Transverse colon (tissue), 4 donors: ENCODE results near the gene PRSS56. TPM values are rescaled to one million over a fixed set of nuclear protein-coding genes. Genes with fewer than 3 reads are reported as not detected.

ENCODE experiments used
- DNase-seq: peaks from one replicate; pipeline ENCODE4 v3.0.0-alpha.2; 2019
- H3K27ac ChIP-seq, 4 donors: fragments of 200-600 bp; sonication (generic); 2 replicates each; pipeline ENCODE4 v1.5.1; 2016 to 2018; ENCODE audit warnings: inconsistent platforms in 4 of 4
- H3K27me3 ChIP-seq: fragments of 200-600 bp; sonication (generic); 2 replicates; pipeline ENCODE4 v1.5.1; 2017; ENCODE audit warnings: inconsistent platforms
- H3K36me3 ChIP-seq, 4 donors: fragments of 200-600 bp; sonication (generic); 2 replicates each; pipeline ENCODE4 v1.5.1; 2017 to 2019; ENCODE audit warnings: inconsistent platforms in 4 of 4
- H3K4me1 ChIP-seq, 4 donors: fragments of 200-600 bp; sonication (generic); 2 replicates each; pipeline ENCODE4 v1.5.1; 2017 to 2020; ENCODE audit warnings: inconsistent platforms in 4 of 4
- H3K4me3 ChIP-seq, 4 donors: fragments of 200-600 bp; sonication (generic); 1 replicate in 1 of 4; 2 replicates in 3 of 4; pipeline versions ENCODE4 v1.5.1 to v1.6.1; 2017 to 2019; ENCODE audit warnings: inconsistent platforms in 4 of 4
- H3K9me3 ChIP-seq, 2 donors: fragments of 200-600 bp; sonication (generic); 2 replicates each; pipeline ENCODE4 v1.5.1; 2017 to 2019; ENCODE audit warnings: inconsistent platforms in 2 of 2
- CTCF ChIP-seq, 5 experiments: fragments of 200-600 bp in 3 of 5; fragments of 450-650 bp in 2 of 5; sonication (generic) in 3 of 5; IDR thresholded peaks; 1 replicate in 2 of 5; 2 replicates in 3 of 5; pipeline ENCODE4 v1.5.1; 2016 to 2017; ENCODE audit warnings: antibody characterized with exemption in 5 of 5, inconsistent platforms in 3 of 5, mild to moderate bottlenecking in 2 of 5, moderate library complexity in 1 of 5
- EP300 ChIP-seq: sonication (generic); formaldehyde crosslinking; IDR thresholded peaks from one replicate; pipeline ENCODE4 v1.6.1; 2017; ENCODE audit warnings: antibody characterized with exemption, low read depth
- POLR2A ChIP-seq: fragments of 450-650 bp; IDR thresholded peaks from one replicate; pipeline ENCODE4 v1.6.1; 2016; ENCODE audit warnings: antibody characterized with exemption, mild to moderate bottlenecking, moderate library complexity
- POLR2AphosphoS5 ChIP-seq, 3 donors: sonication (generic); formaldehyde crosslinking; IDR thresholded peaks; one replicate each; pipeline ENCODE4 v1.6.1; 2016; ENCODE audit warnings: antibody characterized with exemption in 3 of 3
- WGBS, 2 donors: methylation state at CpG; one replicate each; pipeline ENCODE4 v1.1.5; 2018; ENCODE audit warnings: low coverage in 1 of 2; 5-methylcytosine and 5-hydroxymethylcytosine counted together
- in situ Hi-C, 4 donors: fragments of 200-750 bp; cut with MboI; loops; one replicate each; pipeline versions ENCODE4 v1.15.0 to v1.15.1; 2017; ENCODE audit warnings: low sequenced_read_pairs in 3 of 4, low pct_ligation_motif_present in 1 of 4, low pct_unique_long_range_greater_than_20kb in 1 of 4
- intact Hi-C: fragments of 100-400 bp; cut with DNase I; formaldehyde crosslinking; loops from one replicate; pipeline ENCODE4 v1.15.1; 2023; ENCODE audit warnings: low total_unique reads
- total RNA-seq, 4 donors: library from RNA; depleted of rRNA; stranded (reverse); fragments of >200 nt; gene quantifications; one replicate each; pipeline ENCODE4 v1.1.0, GENCODE V29; 2016

PRSS56 gene
- total RNA-seq, 4 donors from 2014 or later, result not detected

GRCh38 chr2:232480201-232481190 is 39.7 kb upstream of the PRSS56 start:
- in situ Hi-C loops (no loop called here), intact Hi-C loops (no loop called here)
- no peaks in the 10 kb centered on the region for H3K4me1 ChIP-seq
- TF ChIP-seq POLR2AphosphoS5 (IDR thresholded peaks at IDR 0.05), result no peak
- no peak for TF ChIP-seq CTCF (IDR thresholded peaks at IDR 0.05)
- TF ChIP-seq POLR2A, result no peak
- no peak for TF ChIP-seq EP300
- no peak overlapping the region for H3K27ac ChIP-seq
- H3K36me3 ChIP-seq, result no peaks in the 10 kb centered on the region
- peaks cover 44% of the 10 kb centered on the region for H3K27me3 ChIP-seq
- H3K9me3 ChIP-seq, result no peaks in the 10 kb centered on the region
- WGBS, 2 donors, result 75% methylated on average over 24 of the region's 26 CpGs; no CpG with 5 or more reads in 1 of the 2 donors
- H3K4me3 ChIP-seq, result no peak overlapping the region
- DNase-seq, result no peak

- TF ChIP-seq CTCF (IDR thresholded peaks at IDR 0.05) (no peak), POLR2A (no peak), POLR2AphosphoS5 (IDR thresholded peaks at IDR 0.05) (no peak), EP300 (no peak)
- H3K9me3 ChIP-seq, result no peaks in the 10 kb centered on the region
- peaks cover 49% of the 10 kb centered on the region for H3K27me3 ChIP-seq
- H3K27ac ChIP-seq, result no peak overlapping the region
- H3K4me1 ChIP-seq, result peaks cover 0 to 7% (median 0%) of the 10 kb centered on the region in 4 donors
- H3K36me3 ChIP-seq, result no peaks in the 10 kb centered on the region
- WGBS, 2 donors, result 85 to 100% methylated on average over 1 to 28 of the region's 29 CpGs
- in situ Hi-C loops (no loop called here), intact Hi-C loops (no loop called here)
- DNase-seq, result no peak
- no peak overlapping the region for H3K4me3 ChIP-seq
These were observed 38.7 kb upstream of the PRSS56 start for GRCh38 chr2:232481322-232482140.

GRCh38 chr2:232482301-232483238 is 37.6 kb upstream of the PRSS56 start:
- no peak for DNase-seq

More at GRCh38 chr2:232482301-232483238, 37.6 kb upstream of the PRSS56 start:
- peaks cover 0 to 17% (median 7%) of the 10 kb centered on the region in 4 donors for H3K4me1 ChIP-seq
- H3K27ac ChIP-seq, result no peak overlapping the region
- H3K36me3 ChIP-seq, result no peaks in the 10 kb centered on the region
- no peak overlapping the region for H3K4me3 ChIP-seq
- 86% methylated on average over 29 of the region's 31 CpGs; no CpG with 5 or more reads in 1 of the 2 donors for WGBS, 2 donors
- TF ChIP-seq POLR2AphosphoS5 (IDR thresholded peaks at IDR 0.05) (no peak), EP300 (no peak), POLR2A (no peak), CTCF (IDR thresholded peaks at IDR 0.05) (no peak)
- intact Hi-C loops (no loop called here), in situ Hi-C loops (no loop called here)
- H3K9me3 ChIP-seq, result no peaks in the 10 kb centered on the region
- peaks cover 60% of the 10 kb centered on the region for H3K27me3 ChIP-seq
